ENCODE measurements around the gene POLR2L. TPM values are rescaled to one million over a fixed set of nuclear protein-coding genes. Genes with fewer than 3 reads are reported as not detected.

POLR2L gene
- total RNA-seq, 1 experiment from 2014 or later, result 139 TPM

- in situ Hi-C loops (cut with HindIII; ENCODE audit: low sequenced_read_pairs), result no loop called here
- no peak for DNase-seq (ENCODE audit: low spot score)
Observed at GRCh38 chr11:870127-870413, 27.7 kb upstream of the POLR2L start.

GRCh38 chr11:869399-870126 is 27.2 kb upstream of the POLR2L start:
- no peak for DNase-seq (ENCODE audit: low spot score)
- in situ Hi-C loops (cut with HindIII; ENCODE audit: low sequenced_read_pairs), result no loop called here

GRCh38 chr11:868802-869201 is 26.5 kb upstream of the POLR2L start:
- in situ Hi-C loops (cut with HindIII; ENCODE audit: low sequenced_read_pairs), result no loop called here

GRCh38 chr11:868394-868793 is 26.1 kb upstream of the POLR2L start:
- in situ Hi-C loops (cut with HindIII; ENCODE audit: low sequenced_read_pairs), result no loop called here
- no peak for DNase-seq (ENCODE audit: low spot score)

More at GRCh38 chr11:868802-869201, 26.5 kb upstream of the POLR2L start:
- no peak for DNase-seq (ENCODE audit: low spot score)

GRCh38 chr11:867856-868358 is 25.6 kb upstream of the POLR2L start:
- no peak for DNase-seq (ENCODE audit: low spot score)
- in situ Hi-C loops (cut with HindIII; ENCODE audit: low sequenced_read_pairs), result no loop called here

- in situ Hi-C loops (cut with HindIII; ENCODE audit: low sequenced_read_pairs), result no loop called here
- no peak for DNase-seq (ENCODE audit: low spot score)
Observed at GRCh38 chr11:866481-866880, 24.2 kb upstream of the POLR2L start.

- no peak for DNase-seq (ENCODE audit: low spot score)
- in situ Hi-C loops (cut with HindIII; ENCODE audit: low sequenced_read_pairs), result no loop called here
Observed at GRCh38 chr11:865462-866430, 23.4 kb upstream of the POLR2L start.

- in situ Hi-C loops (cut with HindIII; ENCODE audit: low sequenced_read_pairs), result no loop called here
- DNase-seq (ENCODE audit: low spot score), result no peak
Observed at GRCh38 chr11:864898-865297, 22.6 kb upstream of the POLR2L start.

- in situ Hi-C loops (cut with HindIII; ENCODE audit: low sequenced_read_pairs), result no loop called here
Observed at GRCh38 chr11:863910-864827, 21.8 kb upstream of the POLR2L start.

GRCh38 chr11:863023-863909 is 20.9 kb upstream of the POLR2L start:
- no peak for DNase-seq (ENCODE audit: low spot score)
- in situ Hi-C loops (cut with HindIII; ENCODE audit: low sequenced_read_pairs), result no loop called here

More at GRCh38 chr11:863910-864827, 21.8 kb upstream of the POLR2L start:
- DNase-seq (ENCODE audit: low spot score), result no peak

GRCh38 chr11:862696-863022 is 20.3 kb upstream of the POLR2L start:
- no peak for DNase-seq (ENCODE audit: low spot score)
- in situ Hi-C loops (cut with HindIII; ENCODE audit: low sequenced_read_pairs), result no loop called here

GRCh38 chr11:862081-862661 is 19.8 kb upstream of the POLR2L start:
- no peak for DNase-seq (ENCODE audit: low spot score)
- in situ Hi-C loops (cut with HindIII; ENCODE audit: low sequenced_read_pairs), result no loop called here

- in situ Hi-C loops (cut with HindIII; ENCODE audit: low sequenced_read_pairs), result no loop called here
- no peak for DNase-seq (ENCODE audit: low spot score)
Observed at GRCh38 chr11:861105-861479, 18.8 kb upstream of the POLR2L start.

- in situ Hi-C loops (cut with HindIII; ENCODE audit: low sequenced_read_pairs), result no loop called here
- DNase-seq (ENCODE audit: low spot score), result no peak
Observed at GRCh38 chr11:860234-861104, 18.1 kb upstream of the POLR2L start.

GRCh38 chr11:859394-860131 is 17.2 kb upstream of the POLR2L start:
- in situ Hi-C loops (cut with HindIII; ENCODE audit: low sequenced_read_pairs), result no loop called here
- peak; percentile 95 for DNase-seq (ENCODE audit: low spot score)

- DNase-seq (ENCODE audit: low spot score), result no peak
- in situ Hi-C loops (cut with HindIII; ENCODE audit: low sequenced_read_pairs), result no loop called here
Observed at GRCh38 chr11:858762-859339, 16.5 kb upstream of the POLR2L start.
